Occipital lobe (tissue), 2 donors: ENCODE data around the gene CDC37L1. TPM values are rescaled to one million over a fixed set of nuclear protein-coding genes. Genes with fewer than 3 reads are reported as not detected.
"Not testable (repeated sequence)": the region's sequence is repeated elsewhere in the genome, so short reads cannot be mapped to it uniquely, and the experiment has no call there.

Experiments used
- DNase-seq: peaks from one replicate; lab custom pipeline; 2025; lab: John Stamatoyannopoulos, UW
- total RNA-seq: library from RNA; depleted of rRNA; stranded (reverse); fragments of >200 nt; gene quantifications from one replicate; pipeline ENCODE4 v1.2.3, GENCODE V29; 2014

Gene CDC37L1
- total RNA-seq, 1 donor from 2014 or later = 45.1 TPM

DNA sequence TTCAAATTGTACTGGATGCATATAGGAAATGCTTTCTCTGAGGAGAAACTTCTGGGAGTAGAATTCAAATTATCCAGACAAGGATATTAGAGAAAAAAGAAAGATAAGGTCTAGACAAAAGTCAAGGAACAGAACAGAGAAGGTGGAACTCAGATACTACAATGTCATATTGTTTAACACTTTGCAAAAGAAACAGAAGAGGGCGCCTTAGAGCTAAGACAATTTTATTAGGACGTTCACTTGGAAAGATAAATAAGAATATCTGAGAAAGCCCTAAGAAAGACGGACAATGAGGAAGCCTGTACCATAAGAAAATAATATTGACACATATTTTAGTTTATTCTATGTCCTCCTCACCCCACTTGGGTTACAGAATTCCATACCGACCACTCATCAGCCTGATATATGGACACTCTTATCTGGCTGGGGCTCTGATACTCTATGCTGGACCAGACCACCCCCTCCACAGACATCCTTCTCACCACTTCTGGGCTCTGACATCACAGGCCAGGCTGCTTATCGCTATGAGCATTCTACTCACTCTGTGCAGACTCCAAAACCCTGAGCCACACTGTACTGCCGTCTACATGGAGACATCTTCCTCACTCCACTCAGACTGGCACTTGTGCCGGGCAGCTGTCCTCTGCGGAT is 70.8 kb downstream of the CDC37L1 start:
- DNase-seq = no peak

- not testable (repeated sequence) for DNase-seq
Observed at GRCh38 chr9:4754530-4754929, 75.2 kb downstream of the CDC37L1 start.

- no peak for DNase-seq
Observed at GRCh38 chr9:4755026-4755609, 75.7 kb downstream of the CDC37L1 start.

DNA sequence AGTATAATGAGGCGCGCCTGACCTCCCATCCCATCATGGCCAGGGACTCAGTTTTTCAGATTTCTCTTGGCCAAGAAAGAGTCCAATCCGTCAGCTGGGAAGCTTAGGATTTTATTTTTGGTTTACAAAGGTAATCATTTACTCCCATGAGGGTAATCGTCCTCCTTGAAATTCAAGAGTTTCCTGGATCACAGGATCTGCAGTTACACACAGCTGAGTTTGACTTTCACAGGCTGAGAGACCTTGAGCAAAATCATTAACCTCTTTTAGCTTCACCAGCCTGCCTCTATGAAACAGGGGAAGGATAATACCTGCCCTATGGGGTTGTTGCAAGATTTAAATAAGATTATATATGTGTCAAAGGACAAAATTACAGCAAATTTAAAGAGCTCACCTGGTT is 77.1 kb downstream of the CDC37L1 start:
- no peak for DNase-seq

Other genes starting within 250 kb of the CDC37L1 start
- 54.7 TPM for gene SLC1A1, start 189.1 kb upstream of the CDC37L1 start, total RNA-seq
- gene PLPP6, start 17.3 kb upstream of the CDC37L1 start, total RNA-seq = 18.2 TPM
- 10.9 TPM for gene SPATA6L, start 13.1 kb upstream of the CDC37L1 start, total RNA-seq
- gene AK3, start 61.6 kb downstream of the CDC37L1 start, total RNA-seq = 33.1 TPM
- gene RCL1, start 113.4 kb downstream of the CDC37L1 start, total RNA-seq = 17.8 TPM